A549 (cell line): ENCODE results near the gene PIM3.

Experiments used
- HOXA7 ChIP-seq: fragments of 250-450 bp; sonication (Bioruptor Pico); IDR thresholded peaks from 2 replicates; pipeline ENCODE4 v1.5.0; 2020; ENCODE audit warnings: mild to moderate bottlenecking, moderate library complexity
- JUNB ChIP-seq: fragments of >200 bp; sonication (Bioruptor Twin); formaldehyde crosslinking; IDR thresholded peaks from 2 replicates; pipeline ENCODE4 v1.6.1; 2016
- POLR2A ChIP-seq: IDR thresholded peaks from 2 replicates; pipeline ENCODE4 v1.6.1; 2012; ENCODE audit warnings: mild to moderate bottlenecking, low read length
- TFCP2L1 ChIP-seq: fragments of 250-450 bp; sonication (Bioruptor Pico); IDR thresholded peaks from 2 replicates; pipeline ENCODE4 v1.5.0; 2021; ENCODE audit warnings: mild to moderate bottlenecking
- TF ChIP-seq, protein P1 (sequence below): fragments of 200-600 bp; sonication (generic); IDR thresholded peaks from 2 replicates; pipeline ENCODE4 v1.6.1; 2016; ENCODE audit warnings: antibody characterized with exemption, mild to moderate bottlenecking, moderate library complexity

GRCh38 chr22:49917974-49918910 lies 42.3 kb upstream of the PIM3 start, which contains the start of the genes ALG12 and CRELD2:
- TF ChIP-seq, protein P1, sequence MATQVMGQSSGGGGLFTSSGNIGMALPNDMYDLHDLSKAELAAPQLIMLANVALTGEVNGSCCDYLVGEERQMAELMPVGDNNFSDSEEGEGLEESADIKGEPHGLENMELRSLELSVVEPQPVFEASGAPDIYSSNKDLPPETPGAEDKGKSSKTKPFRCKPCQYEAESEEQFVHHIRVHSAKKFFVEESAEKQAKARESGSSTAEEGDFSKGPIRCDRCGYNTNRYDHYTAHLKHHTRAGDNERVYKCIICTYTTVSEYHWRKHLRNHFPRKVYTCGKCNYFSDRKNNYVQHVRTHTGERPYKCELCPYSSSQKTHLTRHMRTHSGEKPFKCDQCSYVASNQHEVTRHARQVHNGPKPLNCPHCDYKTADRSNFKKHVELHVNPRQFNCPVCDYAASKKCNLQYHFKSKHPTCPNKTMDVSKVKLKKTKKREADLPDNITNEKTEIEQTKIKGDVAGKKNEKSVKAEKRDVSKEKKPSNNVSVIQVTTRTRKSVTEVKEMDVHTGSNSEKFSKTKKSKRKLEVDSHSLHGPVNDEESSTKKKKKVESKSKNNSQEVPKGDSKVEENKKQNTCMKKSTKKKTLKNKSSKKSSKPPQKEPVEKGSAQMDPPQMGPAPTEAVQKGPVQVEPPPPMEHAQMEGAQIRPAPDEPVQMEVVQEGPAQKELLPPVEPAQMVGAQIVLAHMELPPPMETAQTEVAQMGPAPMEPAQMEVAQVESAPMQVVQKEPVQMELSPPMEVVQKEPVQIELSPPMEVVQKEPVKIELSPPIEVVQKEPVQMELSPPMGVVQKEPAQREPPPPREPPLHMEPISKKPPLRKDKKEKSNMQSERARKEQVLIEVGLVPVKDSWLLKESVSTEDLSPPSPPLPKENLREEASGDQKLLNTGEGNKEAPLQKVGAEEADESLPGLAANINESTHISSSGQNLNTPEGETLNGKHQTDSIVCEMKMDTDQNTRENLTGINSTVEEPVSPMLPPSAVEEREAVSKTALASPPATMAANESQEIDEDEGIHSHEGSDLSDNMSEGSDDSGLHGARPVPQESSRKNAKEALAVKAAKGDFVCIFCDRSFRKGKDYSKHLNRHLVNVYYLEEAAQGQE = no peak
- TF ChIP-seq JUNB (no peak), HOXA7 (CRISPR knock-in tag) (no peak), POLR2A (peak; percentile 84), TFCP2L1 (CRISPR knock-in tag) (no peak)
